ENCODE measurements around the gene AVPI1.

AVPI1 gene

GRCh38 chr10:97713826-97714400 is 26.9 kb upstream of the AVPI1 start:
- Histone ChIP-seq H3K27ac (ENCODE audit: extremely low read depth, low read depth, low read length) (peak overlapping the region; percentile 95), H3K9me3 (ENCODE audit: control insufficient read depth, insufficient read depth, low read depth, low read length) (no peaks in the 10 kb centered on the region), H3K4me3 (ENCODE audit: low read depth, low read length) (peak overlapping the region; percentile 54), H3K4me1 (ENCODE audit: control insufficient read depth, insufficient read depth, low read length) (peaks cover 16% of the 10 kb centered on the region), H3K36me3 (ENCODE audit: control insufficient read depth in 2 of 2, insufficient read depth in 1 of 2, low read length in 2 of 2) (peaks cover 7 to 21% of the 10 kb centered on the region in 2 experiments; a peak in 2 of 3 replicates)
- POLR2A ChIA-PET = interaction anchor here (0.6 to 4.9 kb wide), 12 partner anchors 10 to 728 kb away, joined by 3 to 36 read pairs (median 7); partner anchors contain the start of genes AVPI1, RRP12 and ZFYVE27
- CTCF ChIA-PET = interaction anchor here (1.0 to 20.4 kb wide), 4 partner anchors 8 to 27 kb away, joined by 3 to 487 read pairs (median 20); partner anchors contain the start of genes AVPI1 and ZFYVE27
- TF ChIP-seq ZSCAN18 (tag by site-specific recombination; IDR thresholded peaks at IDR 0.05) (no peak), ZNF426 (tag by site-specific recombination; IDR thresholded peaks at IDR 0.05) (no peak), ZNF777 (tag by site-specific recombination; IDR thresholded peaks at IDR 0.05; ENCODE audit: borderline replicate concordance) (no peak), SP7 (tag by site-specific recombination; IDR thresholded peaks at IDR 0.05) (no peak; the same call in 1 of the 2 replicates), ZFP41 (tag by site-specific recombination; IDR thresholded peaks at IDR 0.05; ENCODE audit: borderline replicate concordance) (no peak), ZNF639 (tag by site-specific recombination; IDR thresholded peaks at IDR 0.05) (no peak), ZNF610 (tag by site-specific recombination; IDR thresholded peaks at IDR 0.05; ENCODE audit: borderline replicate concordance) (0 out of 2 replicates have a peak, but pooled peaks have one; percentile 20), ZNF169 (tag by site-specific recombination; IDR thresholded peaks at IDR 0.05) (0 out of 2 replicates have a peak, but pooled peaks have one; percentile 51), ELK4 (IDR thresholded peaks at IDR 0.05; ENCODE audit: borderline replicate concordance, low read depth, low read length) (no peak), ZNF148 (tag by site-specific recombination; IDR thresholded peaks at IDR 0.05; ENCODE audit: borderline replicate concordance) (no peak), ZEB2 (tag by site-specific recombination; IDR thresholded peaks at IDR 0.05) (no peak), BCL11A (tag by site-specific recombination; IDR thresholded peaks at IDR 0.05; ENCODE audit: low read depth) (0 out of 2 replicates have a peak, but pooled peaks have one; percentile 40), TRIM28 (IDR thresholded peaks at IDR 0.05; ENCODE audit: borderline replicate concordance, low read length) (peak; percentile 37; the same call in 1 of the 2 replicates), TCF7L2 (IDR thresholded peaks at IDR 0.05; ENCODE audit: borderline replicate concordance, low read depth, low read length) (no peak), PRDM2 (tag by site-specific recombination; IDR thresholded peaks at IDR 0.05; ENCODE audit: borderline replicate concordance) (no peak), ZNF747 (tag by site-specific recombination; IDR thresholded peaks at IDR 0.05) (no peak), ZNF76 (tag by site-specific recombination; IDR thresholded peaks at IDR 0.05; ENCODE audit: borderline replicate concordance, low read depth) (peak; percentile 72; the same call in 1 of the 2 replicates), ZNF23 (tag by site-specific recombination; IDR thresholded peaks at IDR 0.05; ENCODE audit: borderline replicate concordance) (no peak), ZNF596 (tag by site-specific recombination; IDR thresholded peaks at IDR 0.05) (no peak), ZNF184 (tag by site-specific recombination; IDR thresholded peaks at IDR 0.05) (no peak), ZNF112 (tag by site-specific recombination; IDR thresholded peaks at IDR 0.05) (no peak)

Measured in HEK293 (cell line).